Measurements from ENCODE around the gene RABEP2.
"Not testable (repeated sequence)": the region's sequence is repeated elsewhere in the genome, so short reads cannot be mapped to it uniquely, and the experiment has no call there.

RABEP2 gene

DNA sequence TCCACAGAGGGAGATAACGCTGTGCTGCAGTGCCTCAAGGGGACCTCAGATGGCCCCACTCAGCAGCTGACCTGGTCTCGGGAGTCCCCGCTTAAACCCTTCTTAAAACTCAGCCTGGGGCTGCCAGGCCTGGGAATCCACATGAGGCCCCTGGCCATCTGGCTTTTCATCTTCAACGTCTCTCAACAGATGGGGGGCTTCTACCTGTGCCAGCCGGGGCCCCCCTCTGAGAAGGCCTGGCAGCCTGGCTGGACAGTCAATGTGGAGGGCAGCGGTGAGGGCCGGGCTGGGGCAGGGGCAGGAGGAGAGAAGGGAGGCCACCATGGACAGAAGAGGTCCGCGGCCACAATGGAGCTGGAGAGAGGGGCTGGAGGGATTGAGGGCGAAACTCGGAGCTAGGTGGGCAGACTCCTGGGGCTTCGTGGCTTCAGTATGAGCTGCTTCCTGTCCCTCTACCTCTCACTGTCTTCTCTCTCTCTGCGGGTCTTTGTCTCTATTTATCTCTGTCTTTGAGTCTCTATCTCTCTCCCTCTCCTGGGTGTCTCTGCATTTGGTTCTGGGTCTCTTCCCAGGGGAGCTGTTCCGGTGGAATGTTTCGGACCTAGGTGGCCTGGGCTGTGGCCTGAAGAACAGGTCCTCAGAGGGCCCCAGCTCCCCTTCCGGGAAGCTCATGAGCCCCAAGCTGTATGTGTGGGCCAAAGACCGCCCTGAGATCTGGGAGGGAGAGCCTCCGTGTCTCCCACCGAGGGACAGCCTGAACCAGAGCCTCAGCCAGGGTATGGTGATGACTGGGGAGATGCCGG is 7.5 kb upstream of the RABEP2 start:
- DNase-seq = no peak

DNA sequence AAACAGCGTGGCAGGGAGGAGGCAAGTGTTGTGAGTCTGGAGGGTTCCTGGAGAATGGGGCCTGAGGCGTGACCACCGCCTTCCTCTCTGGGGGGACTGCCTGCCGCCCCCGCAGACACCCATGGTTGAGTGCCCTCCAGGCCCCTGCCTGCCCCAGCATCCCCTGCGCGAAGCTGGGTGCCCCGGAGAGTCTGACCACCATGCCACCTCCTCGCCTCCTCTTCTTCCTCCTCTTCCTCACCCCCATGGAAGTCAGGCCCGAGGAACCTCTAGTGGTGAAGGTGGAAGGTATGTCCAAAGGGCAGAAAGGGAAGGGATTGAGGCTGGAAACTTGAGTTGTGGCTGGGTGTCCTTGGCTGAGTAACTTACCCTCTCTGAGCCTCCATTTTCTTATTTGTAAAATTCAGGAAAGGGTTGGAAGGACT is 6.8 kb upstream of the RABEP2 start, which contains the start of gene CD19:
CD19 (plus strand) TSS at position 171 of the 425 bp plus-strand sequence; CDS start at position 201, 30 bp downstream.
- DNase-seq = no peak

DNA sequence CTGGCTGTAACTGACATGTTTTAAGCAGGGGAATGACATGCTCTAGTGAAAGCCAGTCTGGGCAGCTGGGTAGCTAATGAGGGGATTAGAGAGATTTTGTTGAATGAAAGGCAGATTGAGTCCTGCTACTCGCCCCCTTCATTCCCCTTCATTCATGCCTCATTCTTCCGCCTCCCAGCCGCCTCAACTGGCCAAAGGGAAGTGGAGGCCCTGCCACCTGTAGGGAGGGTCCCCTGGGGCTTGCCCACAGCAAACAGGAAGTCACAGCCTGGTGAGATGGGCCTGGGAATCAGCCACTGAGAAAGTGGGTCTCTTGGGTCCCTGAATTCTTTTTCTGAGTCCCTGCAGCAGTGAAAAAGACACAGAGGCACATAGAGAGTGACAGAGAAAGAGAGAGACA is 5.6 kb upstream of the RABEP2 start:
- DNase-seq = no peak

DNA sequence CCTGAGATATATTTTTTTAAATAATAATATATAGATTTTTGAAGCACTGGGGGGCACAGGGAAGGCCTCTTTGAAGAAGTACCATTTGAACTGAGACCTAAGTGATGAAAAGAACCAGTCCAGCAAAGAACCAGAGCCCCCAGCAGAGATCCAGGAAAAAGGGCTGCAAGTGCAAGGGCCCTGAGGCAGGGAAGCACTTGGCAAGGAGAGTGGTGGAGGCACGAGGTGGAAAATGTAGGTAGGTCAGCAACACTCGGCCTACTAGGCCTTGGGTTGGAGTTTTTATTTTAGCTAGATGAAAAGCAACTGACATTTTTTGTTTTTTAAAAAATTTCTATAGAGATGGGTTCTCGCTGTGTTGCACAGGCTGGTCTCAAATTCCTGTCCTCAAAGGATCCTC is 5.2 kb upstream of the RABEP2 start:
- no peak for DNase-seq

DNA sequence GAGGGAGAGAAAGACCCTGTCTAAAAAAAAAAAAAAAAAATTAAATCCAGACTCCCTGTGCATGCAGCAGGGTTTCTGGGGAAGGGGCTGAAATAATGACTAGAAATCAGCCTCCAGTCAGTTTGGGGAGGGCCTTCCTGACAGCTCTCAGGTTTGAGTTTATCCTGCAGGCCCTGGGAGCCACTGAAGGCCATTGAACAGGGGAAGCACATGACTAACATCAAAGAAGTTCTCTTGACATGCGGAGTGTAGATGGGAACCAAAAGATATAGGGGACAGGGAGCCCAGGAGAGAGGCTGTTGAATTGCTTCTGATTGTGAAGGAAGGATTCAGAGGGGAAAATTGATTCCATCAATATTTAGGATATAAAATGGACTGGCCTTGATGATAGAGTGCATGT is 2.8 kb upstream of the RABEP2 start:
- no peak for DNase-seq

- DNase-seq = not testable (repeated sequence)
These were observed 1.2 kb upstream of the RABEP2 start for GRCh38 chr16:28926284-28926683.

- no peak for DNase-seq
These were observed 569 bp upstream of the RABEP2 start for GRCh38 chr16:28925386-28926228.

GRCh38 chr16:28924399-28924761 is 658 bp downstream of the RABEP2 start:
- no peak for DNase-seq

GRCh38 chr16:28923652-28924398 is 1.2 kb downstream of the RABEP2 start:
- no peak for DNase-seq

DNA sequence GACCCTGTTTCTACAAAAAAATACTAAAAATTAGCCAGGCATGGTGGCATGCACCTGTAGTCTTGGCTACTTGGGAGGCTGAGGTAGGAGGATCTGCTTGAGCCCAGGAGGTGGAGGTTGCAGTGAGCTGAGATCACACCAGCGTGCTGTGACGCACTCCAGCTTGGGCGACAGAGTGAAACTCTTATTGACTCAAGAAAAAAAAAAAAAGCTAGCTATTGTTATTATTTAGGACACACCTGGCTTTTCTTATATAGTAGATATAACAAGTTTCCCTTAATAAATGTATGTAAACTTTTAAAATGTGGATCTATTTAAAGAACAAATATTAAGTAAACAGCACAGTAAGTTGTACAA is 1.8 kb downstream of the RABEP2 start:
- DNase-seq = no peak

- no peak for DNase-seq
These were observed 6.3 kb downstream of the RABEP2 start for GRCh38 chr16:28918698-28919097.

DNA sequence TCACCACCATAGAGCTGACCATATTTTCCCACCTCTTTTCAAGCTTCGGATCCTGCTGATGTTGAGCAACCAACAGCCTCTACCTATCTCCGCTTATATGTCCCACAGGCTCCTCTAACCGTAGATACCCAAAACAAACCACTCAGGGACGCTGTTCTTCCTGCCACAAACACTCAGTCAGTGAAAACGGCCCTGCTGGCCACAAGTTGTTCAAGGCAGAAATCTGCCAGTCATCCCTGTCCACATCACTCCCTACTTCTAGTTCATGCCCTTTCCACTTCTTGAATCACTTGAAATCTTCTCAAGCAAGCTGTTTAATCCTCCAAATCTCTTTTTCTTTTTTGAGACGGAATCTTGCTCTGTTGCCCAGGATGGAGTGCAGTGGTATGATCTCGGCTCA is 7.9 kb downstream of the RABEP2 start:
- DNase-seq = no peak

- no peak for DNase-seq
These were observed 9.9 kb downstream of the RABEP2 start for GRCh38 chr16:28915181-28915580.

DNA sequence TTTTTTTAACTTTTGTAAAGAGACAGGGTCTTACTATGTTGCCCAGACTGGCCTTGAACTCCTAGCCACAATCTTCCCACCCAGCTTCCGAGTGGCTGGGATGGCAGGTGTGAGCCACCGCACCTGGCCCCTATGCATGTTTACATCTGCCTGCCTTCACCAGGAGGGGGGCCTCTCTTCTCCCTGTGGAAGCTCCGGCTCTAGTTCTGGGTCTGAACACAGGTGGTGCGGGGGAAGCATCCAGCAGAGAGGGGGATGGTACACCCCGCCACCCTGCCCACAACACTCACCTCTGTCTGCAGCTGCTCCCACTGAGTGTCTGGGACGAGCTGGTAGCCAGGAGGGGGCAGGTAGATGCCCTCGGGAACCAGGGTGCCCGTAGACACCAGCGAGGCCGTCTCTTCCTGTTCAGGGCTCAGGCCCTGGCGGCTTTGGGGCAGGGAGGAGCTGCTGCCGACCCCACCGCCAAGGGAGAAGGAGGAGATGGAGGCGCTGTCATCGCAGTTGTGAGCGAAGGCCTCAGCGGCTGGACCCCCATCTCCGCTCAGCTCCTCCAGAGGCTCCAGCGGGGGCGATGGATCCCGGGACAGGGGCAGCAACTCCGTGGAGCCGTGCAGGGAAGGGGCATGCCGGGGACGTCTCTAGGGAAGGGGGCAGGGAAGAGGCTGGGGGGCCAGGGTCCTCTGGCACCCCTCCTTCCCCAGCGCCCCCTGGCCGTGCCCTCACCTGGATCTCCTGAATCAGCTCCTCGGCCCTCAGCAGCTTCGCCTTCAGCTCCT is 10.9 kb downstream of the RABEP2 start:
- no peak for DNase-seq

DNA sequence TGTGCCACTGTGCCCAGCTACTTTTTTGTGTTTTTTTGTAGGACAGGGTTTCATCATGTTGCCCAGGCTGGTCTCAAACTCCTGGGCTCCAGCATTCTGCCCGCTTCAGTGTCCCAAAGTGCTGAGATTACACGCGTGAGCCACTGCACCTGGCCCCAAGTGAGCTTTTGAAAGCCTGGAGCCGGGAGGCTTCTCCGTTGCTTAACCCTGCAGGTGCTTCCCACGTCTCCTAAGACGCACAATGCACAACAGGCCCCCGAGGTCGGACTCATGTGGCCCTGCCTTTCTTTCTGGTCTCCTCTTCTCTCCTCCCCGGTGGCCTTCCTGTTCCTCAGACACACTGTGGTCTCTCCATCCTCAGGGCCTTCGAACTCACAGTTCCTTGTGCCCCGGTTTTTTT is 12.5 kb downstream of the RABEP2 start:
- no peak for DNase-seq

- no peak for DNase-seq
These were observed 14.7 kb downstream of the RABEP2 start for GRCh38 chr16:28910086-28911031.

- DNase-seq = no peak
These were observed 19.2 kb downstream of the RABEP2 start for GRCh38 chr16:28905800-28906372.

- DNase-seq = no peak
These were observed 19.7 kb downstream of the RABEP2 start for GRCh38 chr16:28905229-28905754.

DNA sequence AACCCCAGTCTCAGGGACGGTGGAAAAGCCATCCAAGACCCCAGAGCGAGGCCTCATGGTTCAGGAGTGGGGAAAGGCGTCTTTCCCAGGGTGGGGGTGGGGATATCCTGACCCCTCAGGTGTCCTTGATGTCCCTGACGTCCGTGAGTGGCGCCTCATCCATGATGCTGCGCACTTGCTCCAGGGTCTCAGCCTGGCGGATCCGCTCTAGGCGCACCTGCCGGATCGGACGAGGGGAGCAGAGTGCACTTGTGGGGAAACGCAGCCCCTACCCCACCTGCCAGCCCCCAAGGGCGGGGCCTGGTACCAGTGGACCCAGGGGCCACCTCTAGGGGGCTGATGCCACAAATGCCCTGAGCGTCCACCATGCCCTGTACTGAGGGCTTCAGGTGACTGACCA is 20.2 kb downstream of the RABEP2 start:
- DNase-seq = no peak

GRCh38 chr16:28904363-28904762 is 20.7 kb downstream of the RABEP2 start:
- no peak for DNase-seq
